ENCODE results near the gene MAD1L1.

- TF ChIP-seq EZH2 (IDR thresholded peaks at IDR 0.05) (no peak), POLR2AphosphoS5 (IDR thresholded peaks at IDR 0.05; ENCODE audit: borderline replicate concordance, low read depth, low read length) (no peak), FOXP2 (optimal IDR thresholded peaks at IDR 0.05; ENCODE audit: control extremely low read depth, extremely low read length, insufficient read depth) (no peak)
Observed at GRCh38 chr7:2148814-2149213, 83.9 kb downstream of the MAD1L1 start.
